HFFc6 (cell line): Measurements from ENCODE around the gene UBE4B. TPM values are rescaled to one million over a fixed set of nuclear protein-coding genes. Genes with fewer than 3 reads are reported as not detected.
A peak's percentile ranks its signal among the peaks of the same experiment; 100 is the strongest.
"Not testable (repeated sequence)": the region's sequence is repeated elsewhere in the genome, so short reads cannot be mapped to it uniquely, and the experiment has no call there.

Experiments
- DNase-seq: peaks from one replicate; pipeline ENCODE4 v3.0.0-alpha.2; 2018
- H3K27ac Mint-ChIP-seq: 2 replicates; pipeline ENCODE4 v1.8.0; 2020; ENCODE audit warnings: mild to moderate bottlenecking, mixed read lengths
- H3K27me3 Mint-ChIP-seq: 2 replicates; pipeline ENCODE4 v1.8.0; 2021; ENCODE audit warnings: mild to moderate bottlenecking, moderate library complexity, mixed read lengths; ENCODE audit not compliant: insufficient read depth
- H3K36me3 Mint-ChIP-seq: 2 replicates; pipeline ENCODE4 v1.8.0; 2021; ENCODE audit warnings: low read depth, mixed read lengths
- H3K4me1 Mint-ChIP-seq: 2 replicates; pipeline ENCODE4 v1.8.0; 2020; ENCODE audit warnings: low read depth, mixed read lengths
- H3K4me3 Mint-ChIP-seq: 2 replicates; pipeline ENCODE4 v1.8.0; 2020; ENCODE audit warnings: mild to moderate bottlenecking, moderate library complexity, mixed read lengths
- H3K9me3 Mint-ChIP-seq: 2 replicates; pipeline ENCODE4 v1.8.0; 2020; ENCODE audit warnings: mild to moderate bottlenecking, mixed read lengths
- CTCF ChIP-seq: fragments of 200-600 bp; sonication (generic); IDR thresholded peaks from 2 replicates; pipeline ENCODE4 v1.5.0; 2021; ENCODE audit warnings: antibody characterized with exemption, mild to moderate bottlenecking
- total RNA-seq, 6 experiments: library from RNA; stranded (reverse); fragmentation: NEBNext Ultra II Directional; extraction: Animal tissue kit (Norgen Biotek cat#: 25700); gene quantifications; 2 replicates in 1 of 6; 3 replicates in 5 of 6; pipeline ENCODE4 v1.2.3, GENCODE V29; 2021

The UBE4B gene
- total RNA-seq, 6 experiments from 2014 or later = 46.2 to 66.0 (median 58.6) TPM

GRCh38 chr1:10213186-10213705, 180.5 kb downstream of the UBE4B start:
- peaks cover 14% of the 10 kb centered on the region for H3K36me3 Mint-ChIP-seq
- peak overlapping the region; percentile 49 for H3K4me3 Mint-ChIP-seq
- DNase-seq = no peak
- H3K4me1 Mint-ChIP-seq = peaks cover 61% of the 10 kb centered on the region
- H3K9me3 Mint-ChIP-seq = no peaks in the 10 kb centered on the region
- H3K27me3 Mint-ChIP-seq = peaks cover under 1% of the 10 kb centered on the region; the same call in 1 of the 2 replicates
- no peak for TF ChIP-seq CTCF
- H3K27ac Mint-ChIP-seq = peak overlapping the region; percentile 56

- Mint-ChIP-seq H3K27ac (peak overlapping the region; percentile 70; the same call in 1 of the 2 replicates), H3K36me3 (peaks cover 14% of the 10 kb centered on the region), H3K4me1 (peaks cover 54% of the 10 kb centered on the region), H3K9me3 (no peaks in the 10 kb centered on the region), H3K27me3 (peaks cover 2% of the 10 kb centered on the region; the same call in 1 of the 2 replicates), H3K4me3 (no peak overlapping the region)
- TF ChIP-seq CTCF = no peak
- no peak for DNase-seq
These were observed 183.5 kb downstream of the UBE4B start for GRCh38 chr1:10216090-10216749.

- H3K27me3 Mint-ChIP-seq = peaks cover 2% of the 10 kb centered on the region; the same call in 1 of the 2 replicates
- DNase-seq = peak; percentile 28
- no peak for TF ChIP-seq CTCF
- no peaks in the 10 kb centered on the region for H3K9me3 Mint-ChIP-seq
- peak overlapping the region; percentile 50 for H3K4me3 Mint-ChIP-seq
- peak overlapping the region; percentile 77 for H3K27ac Mint-ChIP-seq
- H3K4me1 Mint-ChIP-seq = peaks cover 53% of the 10 kb centered on the region
- H3K36me3 Mint-ChIP-seq = peaks cover 14% of the 10 kb centered on the region
These were observed 185.1 kb downstream of the UBE4B start for GRCh38 chr1:10217748-10218441.

- Mint-ChIP-seq H3K27me3 (0 out of 2 replicates have a peak, but pooled peaks cover 2% of the 10 kb centered on the region), H3K4me3 (no peak overlapping the region), H3K27ac (no peak overlapping the region), H3K36me3 (peaks cover 14% of the 10 kb centered on the region), H3K4me1 (peaks cover 45% of the 10 kb centered on the region), H3K9me3 (no peaks in the 10 kb centered on the region)
- no peak for TF ChIP-seq CTCF
- no peak for DNase-seq
These were observed 187.4 kb downstream of the UBE4B start for GRCh38 chr1:10220200-10220599.

- H3K4me3 Mint-ChIP-seq, DNase-seq, H3K27ac Mint-ChIP-seq, H3K27me3 Mint-ChIP-seq, H3K9me3 Mint-ChIP-seq: not testable (repeated sequence)
- Mint-ChIP-seq H3K4me1 (peaks cover 46% of the 10 kb centered on the region), H3K36me3 (peaks cover 11% of the 10 kb centered on the region)
These were observed 187.9 kb downstream of the UBE4B start for GRCh38 chr1:10220657-10221056.

GRCh38 chr1:10225573-10225972, 192.8 kb downstream of the UBE4B start:
- TF ChIP-seq CTCF = no peak
- Mint-ChIP-seq H3K27me3 (no peaks in the 10 kb centered on the region; the same call in 1 of the 2 replicates), H3K4me1 (peaks cover 51% of the 10 kb centered on the region), H3K27ac (peak overlapping the region; percentile 38), H3K36me3 (no peaks in the 10 kb centered on the region), H3K9me3 (no peaks in the 10 kb centered on the region), H3K4me3 (peak overlapping the region; percentile 1; the same call in 1 of the 2 replicates)
- DNase-seq = peak; percentile 32
